WTC11 (cell line): Measurements from ENCODE around the gene CSKMT. TPM values are rescaled to one million over a fixed set of nuclear protein-coding genes. Genes with fewer than 3 reads are reported as not detected.

Experiments
- ATAC-seq: fragments of 200-7000 bp; cut with Tn5 transposase; 2 replicates; pipeline ENCODE4 v1.10.0; 2021; ENCODE audit warnings: mild to moderate bottlenecking, moderate library complexity
- CTCF ChIA-PET: fragments of 300-600 bp; sonication (Branson Sonifier 250); formaldehyde crosslinking; loops from one replicate; lab custom pipeline; 2021; ENCODE audit warnings: antibody characterized with exemption; lab: Charles Lee
- POLR2A ChIA-PET: fragments of 350-600 bp; sonication (Branson Sonifier 250); formaldehyde crosslinking; loops from one replicate; lab custom pipeline; 2021; ENCODE audit warnings: antibody characterized with exemption; lab: Charles Lee
- DNase-seq: peaks from one replicate; pipeline ENCODE4 v3.0.0; 2021; ENCODE audit warnings: low spot score
- H3K27ac Mint-ChIP-seq: 2 replicates; pipeline ENCODE4 v1.8.0; 2021; ENCODE audit warnings: mixed read lengths
- H3K27me3 Mint-ChIP-seq: 2 replicates; pipeline ENCODE4 v1.8.0; 2021; ENCODE audit warnings: low read depth, mild to moderate bottlenecking, moderate library complexity, mixed read lengths
- H3K36me3 Mint-ChIP-seq: 2 replicates; pipeline ENCODE4 v1.8.0; 2021; ENCODE audit warnings: mixed read lengths
- H3K4me1 Mint-ChIP-seq: 2 replicates; pipeline ENCODE4 v1.8.0; 2022; ENCODE audit warnings: mixed read lengths
- H3K4me3 Mint-ChIP-seq: 2 replicates; pipeline ENCODE4 v1.8.0; 2021; ENCODE audit warnings: mild to moderate bottlenecking, moderate library complexity, mixed read lengths
- H3K9me3 Mint-ChIP-seq: 2 replicates; pipeline ENCODE4 v1.8.0; 2021; ENCODE audit warnings: mixed read lengths
- E2F1 ChIP-seq: sonication (generic); formaldehyde crosslinking; IDR thresholded peaks from 2 replicates; pipeline ENCODE4 v1.8.0; 2022; ENCODE audit warnings: mild to moderate bottlenecking, missing genetic modification reagents
- EMX1 ChIP-seq: fragments of 250-450 bp; sonication (Bioruptor Pico); IDR thresholded peaks from 2 replicates; pipeline ENCODE4 v1.8.0; 2021; ENCODE audit warnings: mild to moderate bottlenecking
- ERG ChIP-seq: fragments of 250-450 bp; sonication (Bioruptor Pico); IDR thresholded peaks from 2 replicates; pipeline ENCODE4 v1.8.0; 2021; ENCODE audit warnings: mild to moderate bottlenecking
- HMGXB4 ChIP-seq: sonication (generic); formaldehyde crosslinking; IDR thresholded peaks from 2 replicates; pipeline ENCODE4 v1.8.1; 2023; ENCODE audit warnings: mild to moderate bottlenecking, moderate library complexity, missing genetic modification reagents
- IRF1 ChIP-seq: sonication (generic); formaldehyde crosslinking; IDR thresholded peaks from 2 replicates; pipeline ENCODE4 v1.8.0; 2023; ENCODE audit warnings: missing genetic modification reagents
- JUN ChIP-seq: sonication (generic); formaldehyde crosslinking; IDR thresholded peaks from 2 replicates; pipeline ENCODE4 v1.8.0; 2023; ENCODE audit warnings: mild to moderate bottlenecking, missing genetic modification reagents
- KAT7 ChIP-seq: sonication (generic); formaldehyde crosslinking; IDR thresholded peaks from 2 replicates; pipeline ENCODE4 v1.8.1; 2023; ENCODE audit warnings: missing genetic modification reagents, mild to moderate bottlenecking, borderline replicate concordance
- NR2C2 ChIP-seq: sonication (generic); formaldehyde crosslinking; IDR thresholded peaks from 2 replicates; pipeline ENCODE4 v1.8.0; 2022; ENCODE audit warnings: mild to moderate bottlenecking, missing genetic modification reagents
- RELA ChIP-seq: sonication (generic); formaldehyde crosslinking; IDR thresholded peaks from 2 replicates; pipeline ENCODE4 v1.8.1; 2022; ENCODE audit warnings: missing genetic modification reagents, mild to moderate bottlenecking, borderline replicate concordance
- TCF7 ChIP-seq: sonication (generic); formaldehyde crosslinking; IDR thresholded peaks from 2 replicates; pipeline ENCODE4 v1.8.0; 2022; ENCODE audit warnings: mild to moderate bottlenecking, low read depth, missing genetic modification reagents, moderate library complexity
- ZNF317 ChIP-seq: sonication (generic); formaldehyde crosslinking; IDR thresholded peaks from 2 replicates; pipeline ENCODE4 v1.8.1; 2023; ENCODE audit warnings: low read depth, mild to moderate bottlenecking, moderate library complexity, missing genetic modification reagents, borderline replicate concordance
- ZNF396 ChIP-seq: fragments of 250-450 bp; sonication (Bioruptor Pico); IDR thresholded peaks from 2 replicates; pipeline ENCODE4 v1.8.0; 2021; ENCODE audit warnings: mild to moderate bottlenecking, moderate library complexity, borderline replicate concordance
- total RNA-seq: library from RNA; stranded (reverse); gene quantifications from 3 replicates; pipeline ENCODE4 v1.2.3, GENCODE V29; 2021
- TF ChIP-seq, protein P1 (sequence below): sonication (generic); formaldehyde crosslinking; conservative IDR thresholded peaks from 2 replicates; pipeline ENCODE4 v1.8.1; 2023; ENCODE audit warnings: mild to moderate bottlenecking, low read depth, missing genetic modification reagents, moderate library complexity
- TF ChIP-seq, protein P2 (sequence below): sonication (generic); formaldehyde crosslinking; IDR thresholded peaks from 2 replicates; pipeline ENCODE4 v1.8.0; 2022; ENCODE audit warnings: missing genetic modification reagents

CSKMT gene
- total RNA-seq, 1 experiment from 2014 or later, result 75.6 TPM

DNA sequence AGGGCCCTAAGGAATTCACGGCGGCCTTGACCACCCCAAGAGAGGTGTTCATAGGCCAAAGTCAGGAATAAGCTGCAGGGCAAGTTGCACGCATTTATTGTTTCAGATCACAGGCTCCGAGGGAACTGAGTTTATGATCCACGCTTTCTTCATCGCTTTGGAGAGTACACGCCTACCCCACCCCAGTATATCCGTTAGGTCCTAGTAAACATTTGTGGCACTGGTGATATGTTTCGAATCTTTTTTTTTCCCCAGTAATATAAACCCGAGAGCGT, 19.5 kb upstream of the CSKMT start:
- Mint-ChIP-seq H3K4me1 (peaks cover 10% of the 10 kb centered on the region), H3K4me3 (peak overlapping the region; percentile 99), H3K27ac (peak overlapping the region; percentile 96), H3K27me3 (no peaks in the 10 kb centered on the region), H3K36me3 (peaks cover 34% of the 10 kb centered on the region), H3K9me3 (no peaks in the 10 kb centered on the region)
- no peak for ATAC-seq
- CTCF ChIA-PET, result interaction anchor here (2.2 kb wide), 1 partner anchor 53 kb away, joined by 7 read pairs; the partner anchor contains the start of gene TUT1
- DNase-seq, result no peak
- TF ChIP-seq JUN, result no peak
- TF ChIP-seq NR2C2 (CRISPR knock-in tag), result no peak
- TF ChIP-seq ZNF396, result no peak
- TF ChIP-seq IRF1, result no peak
- TF ChIP-seq, protein P1, sequence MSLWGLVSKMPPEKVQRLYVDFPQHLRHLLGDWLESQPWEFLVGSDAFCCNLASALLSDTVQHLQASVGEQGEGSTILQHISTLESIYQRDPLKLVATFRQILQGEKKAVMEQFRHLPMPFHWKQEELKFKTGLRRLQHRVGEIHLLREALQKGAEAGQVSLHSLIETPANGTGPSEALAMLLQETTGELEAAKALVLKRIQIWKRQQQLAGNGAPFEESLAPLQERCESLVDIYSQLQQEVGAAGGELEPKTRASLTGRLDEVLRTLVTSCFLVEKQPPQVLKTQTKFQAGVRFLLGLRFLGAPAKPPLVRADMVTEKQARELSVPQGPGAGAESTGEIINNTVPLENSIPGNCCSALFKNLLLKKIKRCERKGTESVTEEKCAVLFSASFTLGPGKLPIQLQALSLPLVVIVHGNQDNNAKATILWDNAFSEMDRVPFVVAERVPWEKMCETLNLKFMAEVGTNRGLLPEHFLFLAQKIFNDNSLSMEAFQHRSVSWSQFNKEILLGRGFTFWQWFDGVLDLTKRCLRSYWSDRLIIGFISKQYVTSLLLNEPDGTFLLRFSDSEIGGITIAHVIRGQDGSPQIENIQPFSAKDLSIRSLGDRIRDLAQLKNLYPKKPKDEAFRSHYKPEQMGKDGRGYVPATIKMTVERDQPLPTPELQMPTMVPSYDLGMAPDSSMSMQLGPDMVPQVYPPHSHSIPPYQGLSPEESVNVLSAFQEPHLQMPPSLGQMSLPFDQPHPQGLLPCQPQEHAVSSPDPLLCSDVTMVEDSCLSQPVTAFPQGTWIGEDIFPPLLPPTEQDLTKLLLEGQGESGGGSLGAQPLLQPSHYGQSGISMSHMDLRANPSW (CRISPR knock-in tag), result no peak
- TF ChIP-seq TCF7, result no peak
- no peak for TF ChIP-seq ZNF317 (CRISPR knock-in tag)
- TF ChIP-seq RELA (CRISPR knock-in tag), result no peak
- TF ChIP-seq, protein P2, sequence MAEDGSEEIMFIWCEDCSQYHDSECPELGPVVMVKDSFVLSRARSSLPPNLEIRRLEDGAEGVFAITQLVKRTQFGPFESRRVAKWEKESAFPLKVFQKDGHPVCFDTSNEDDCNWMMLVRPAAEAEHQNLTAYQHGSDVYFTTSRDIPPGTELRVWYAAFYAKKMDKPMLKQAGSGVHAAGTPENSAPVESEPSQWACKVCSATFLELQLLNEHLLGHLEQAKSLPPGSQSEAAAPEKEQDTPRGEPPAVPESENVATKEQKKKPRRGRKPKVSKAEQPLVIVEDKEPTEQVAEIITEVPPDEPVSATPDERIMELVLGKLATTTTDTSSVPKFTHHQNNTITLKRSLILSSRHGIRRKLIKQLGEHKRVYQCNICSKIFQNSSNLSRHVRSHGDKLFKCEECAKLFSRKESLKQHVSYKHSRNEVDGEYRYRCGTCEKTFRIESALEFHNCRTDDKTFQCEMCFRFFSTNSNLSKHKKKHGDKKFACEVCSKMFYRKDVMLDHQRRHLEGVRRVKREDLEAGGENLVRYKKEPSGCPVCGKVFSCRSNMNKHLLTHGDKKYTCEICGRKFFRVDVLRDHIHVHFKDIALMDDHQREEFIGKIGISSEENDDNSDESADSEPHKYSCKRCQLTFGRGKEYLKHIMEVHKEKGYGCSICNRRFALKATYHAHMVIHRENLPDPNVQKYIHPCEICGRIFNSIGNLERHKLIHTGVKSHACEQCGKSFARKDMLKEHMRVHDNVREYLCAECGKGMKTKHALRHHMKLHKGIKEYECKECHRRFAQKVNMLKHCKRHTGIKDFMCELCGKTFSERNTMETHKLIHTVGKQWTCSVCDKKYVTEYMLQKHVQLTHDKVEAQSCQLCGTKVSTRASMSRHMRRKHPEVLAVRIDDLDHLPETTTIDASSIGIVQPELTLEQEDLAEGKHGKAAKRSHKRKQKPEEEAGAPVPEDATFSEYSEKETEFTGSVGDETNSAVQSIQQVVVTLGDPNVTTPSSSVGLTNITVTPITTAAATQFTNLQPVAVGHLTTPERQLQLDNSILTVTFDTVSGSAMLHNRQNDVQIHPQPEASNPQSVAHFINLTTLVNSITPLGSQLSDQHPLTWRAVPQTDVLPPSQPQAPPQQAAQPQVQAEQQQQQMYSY (CRISPR knock-in tag), result no peak
- no peak for TF ChIP-seq HMGXB4
- TF ChIP-seq EMX1 (CRISPR knock-in tag), result no peak
- TF ChIP-seq KAT7 (CRISPR knock-in tag), result no peak
- no peak for TF ChIP-seq E2F1 (CRISPR knock-in tag)
- TF ChIP-seq ERG (CRISPR knock-in tag), result no peak
- POLR2A ChIA-PET, result interaction anchor here (1.0 to 6.3 kb wide), 6 partner anchors 20 to 242 kb away, joined by 4 to 42 read pairs (median 9); partner anchors contain the start of genes B3GAT3, C11orf98, CSKMT and HNRNPUL2
